Heart left ventricle (tissue), 13 donors: ENCODE results near the gene ADD2.

Experiments used
- CTCF ChIP-seq, 12 donors: fragments of 200-600 bp; sonication (generic) in 4 of 12; IDR thresholded peaks; one replicate each; pipeline versions ENCODE4 v1.5.0 to v1.8.0; 2018 to 2022; ENCODE audit warnings: antibody characterized with exemption in 12 of 12, mild to moderate bottlenecking in 5 of 12
- POLR2A ChIP-seq, 2 donors: fragments of 450-650 bp; IDR thresholded peaks; one replicate each; pipeline ENCODE4 v1.6.1; 2017; ENCODE audit warnings: antibody characterized with exemption in 2 of 2, mild to moderate bottlenecking in 2 of 2, moderate library complexity in 2 of 2
- donor health status: ischemic (EF 13 %, LVEDD 7.1; RV severe dilation, severe dysfunction).
- donor health status: DM: no; HTN: yes; CAD: no.
- donor health status: DM: no; HTN: no; CAD: no.
- donor health status: ischemic (EF 25% LVEDD 6.9; RV normal size, moderate dysfunction).
- donor health status: ischemic (EF 25% LVEDD 5.7; RV mildly dilated, moderate dysfunction).
- donor health status: ischemic (EF 35%, LVEDD 5.7; RV mildly dilated, moderate dysfunction).
- donor health status: nonischemic (EF 11% LVEDD 7.7; RV severe dilation, severe dysfunction).
- donor health status: DM: yes; HTN: yes; CAD: no.
- donor health status: PGD.
- donor health status: ischemic (EF 29% LVEDD 5.4; RV normal size, mild dysfunction).
- donor health status: nonischemic (EF 23%, LVEDD 6.1; RV moderate dilation, normal function).

- no peak for TF ChIP-seq CTCF (IDR thresholded peaks at IDR 0.05)
- TF ChIP-seq POLR2A (IDR thresholded peaks at IDR 0.05) = no peak
Observed at GRCh38 chr2:70779911-70780545, 12.0 kb upstream of the ADD2 start.
